NCI-H2081 treated with DMSO at 0.1 percent for 48 hours (cell line): ENCODE results near the gene MS4A7.

Source experiments
- DNase-seq: peaks from one replicate; lab custom pipeline; 2025; lab: John Stamatoyannopoulos, UW

MS4A7 gene

GRCh38 chr11:60371386-60371785, 6.9 kb upstream of the MS4A7 start:
- DNase-seq = no peak

- DNase-seq = no peak
Measured at GRCh38 chr11:60371854-60372253, 6.5 kb upstream of the MS4A7 start.

- no peak for DNase-seq
Measured at GRCh38 chr11:60372767-60373166, 5.6 kb upstream of the MS4A7 start.

GRCh38 chr11:60375316-60375715, 3.0 kb upstream of the MS4A7 start:
- no peak for DNase-seq

- DNase-seq = no peak
Measured at GRCh38 chr11:60376601-60377000, 1.7 kb upstream of the MS4A7 start.

GRCh38 chr11:60377401-60378136, 763 bp upstream of the MS4A7 start:
- no peak for DNase-seq

- no peak for DNase-seq
Measured at GRCh38 chr11:60389279-60389910, 11.1 kb downstream of the MS4A7 start.

- DNase-seq = no peak
Measured at GRCh38 chr11:60390419-60390818, 12.1 kb downstream of the MS4A7 start.

- no peak for DNase-seq
Measured at GRCh38 chr11:60392361-60392760, 14.0 kb downstream of the MS4A7 start.

GRCh38 chr11:60393016-60393415, 14.7 kb downstream of the MS4A7 start:
- no peak for DNase-seq

GRCh38 chr11:60394666-60395380, 16.5 kb downstream of the MS4A7 start:
- no peak for DNase-seq

GRCh38 chr11:60396382-60396781, 18.1 kb downstream of the MS4A7 start, which contains the start of gene MS4A14:
TSS of gene MS4A14 (plus strand) at chr11:60396459. CDS start at chr11:60396579, 120 bp downstream.
- DNase-seq = no peak

- no peak for DNase-seq
Measured at GRCh38 chr11:60396799-60397198, 18.5 kb downstream of the MS4A7 start.

- DNase-seq = no peak
Measured at GRCh38 chr11:60420015-60420414, 41.7 kb downstream of the MS4A7 start.

- no peak for DNase-seq
Measured at GRCh38 chr11:60422609-60423008, 44.3 kb downstream of the MS4A7 start.

GRCh38 chr11:60428517-60428916, 50.2 kb downstream of the MS4A7 start:
- no peak for DNase-seq

GRCh38 chr11:60429272-60429671, 50.9 kb downstream of the MS4A7 start, which contains the start of gene MS4A5:
TSS of gene MS4A5 (plus strand) at chr11:60429572. CDS start at chr11:60429675, 103 bp downstream.
- DNase-seq = no peak

- DNase-seq = no peak
Measured at GRCh38 chr11:60431251-60431650, 52.9 kb downstream of the MS4A7 start.

- no peak for DNase-seq
Measured at GRCh38 chr11:60433401-60433800, 55.1 kb downstream of the MS4A7 start.
